ENCODE results near the gene PARD3B. TPM values are rescaled to one million over a fixed set of nuclear protein-coding genes. Genes with fewer than 3 reads are reported as not detected.

Gene PARD3B
- total and polyA plus RNA-seq, 2 of the 8 experiments (the other 6 are each of a cell fraction or from before 2014, with no cell fraction given), result 1.2 to 5.7 TPM

DNA sequence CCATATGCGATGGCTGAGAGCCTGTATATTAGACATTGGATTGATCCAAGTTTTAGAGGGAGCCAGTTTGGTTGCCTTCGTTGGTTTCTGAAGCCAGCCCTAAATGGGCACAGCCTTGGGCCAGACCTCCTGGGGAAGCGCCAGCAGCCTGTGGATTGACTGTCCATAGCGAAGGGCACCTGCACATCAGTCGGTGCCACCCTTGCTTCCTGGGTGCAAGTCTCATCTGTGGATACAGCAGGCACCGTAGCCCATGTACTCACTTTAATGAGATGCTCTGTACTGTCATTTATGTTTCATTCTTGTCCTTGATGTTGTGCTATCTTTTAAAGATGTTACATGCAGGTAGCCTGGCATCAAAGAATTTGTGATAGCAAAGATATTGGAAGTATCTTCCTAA, 600.6 kb downstream of the PARD3B start:
- H2BK5ac ChIP-seq (ENCODE audit: low read depth, low read length), result no peak overlapping the region
- CTCF ChIA-PET (ENCODE audit: partially characterized antibody), result no interaction called here
- no peak overlapping the region for H2AFZ ChIP-seq (ENCODE audit: low read length)

More for the DNA sequence above, 600.6 kb downstream of the PARD3B start:
- H3K56ac ChIP-seq (replicated peaks; ENCODE audit: insufficient read length, low read depth, low read length), result no peak overlapping the region
- no peaks in the 10 kb centered on the region for H4K20me1 ChIP-seq (replicated peaks in 1 of 2; ENCODE audit: control insufficient read depth in 1 of 2, insufficient read depth in 2 of 2, low read length in 2 of 2)
- no peak overlapping the region for H3K9ac ChIP-seq (replicated peaks in 1 of 4; ENCODE audit: extremely low read depth in 1 of 4, low read depth in 3 of 4, low read length in 3 of 4)
- H3K27ac ChIP-seq (ENCODE audit: low read depth, low read length), result no peak overlapping the region
- H3K9me3 ChIP-seq (ENCODE audit: insufficient read depth in 2 of 2, low read depth in 1 of 2, low read length in 1 of 2), result peaks cover 0 to 4% of the 10 kb centered on the region in 2 experiments; a peak in 2 of 4 replicates
- no peak overlapping the region for H4K8ac ChIP-seq (ENCODE audit: extremely low read depth, insufficient read depth, low read length)
- H3K18ac ChIP-seq (ENCODE audit: extremely low read depth, low read length), result no peak overlapping the region
- POLR2A ChIA-PET (ENCODE audit: partially characterized antibody), result no interaction called here
- H4K5ac ChIP-seq (ENCODE audit: insufficient read length, low read depth, low read length), result no peak overlapping the region
- 96% methylated on average over 6 of the region's 6 CpGs; no CpG with 5 or more reads in 1 of the 2 experiments for WGBS, 2 experiments (ENCODE audit: extremely low coverage in 1 of 2, insufficient coverage in 1 of 2, insufficient read length in 1 of 2, insufficient replicate concordance in 2 of 2, low coverage in 1 of 2, low lambda C conversion rate in 2 of 2, missing lambda C conversion rate in 1 of 2)
- H3K79me2 ChIP-seq (ENCODE audit: control insufficient read depth in 1 of 2, insufficient read depth in 2 of 2, low read length in 2 of 2), result no peaks in the 10 kb centered on the region
- H3K27me3 ChIP-seq (replicated peaks in 1 of 4; ENCODE audit: control insufficient read depth in 3 of 4, extremely low read depth in 1 of 4, insufficient read depth in 3 of 4, low read length in 3 of 4), result no peaks in the 10 kb centered on the region
- no peak overlapping the region for H3K14ac ChIP-seq (ENCODE audit: insufficient read length)
- H3K36me3 ChIP-seq (ENCODE audit: control insufficient read depth in 2 of 4, insufficient read depth in 4 of 4, low read length in 3 of 4), result no peaks in the 10 kb centered on the region; a peak in 1 of 8 replicates
- H2BK20ac ChIP-seq (ENCODE audit: low read length), result peak overlapping the region; percentile 44; the same call in 1 of the 2 replicates
- H2AK5ac ChIP-seq (ENCODE audit: low read depth, low read length), result no peak overlapping the region; the same call in 1 of the 2 replicates
- peak overlapping the region; percentile 80 for H4K91ac ChIP-seq (replicated peaks; ENCODE audit: insufficient read length, low read length)
- no peak overlapping the region for H3K4me2 ChIP-seq (ENCODE audit: insufficient read depth in 1 of 2, low read depth in 2 of 2, low read length in 2 of 2)
- no peak overlapping the region for H3K4ac ChIP-seq (replicated peaks; ENCODE audit: insufficient read length, low read depth, low read length)
- no peak overlapping the region for H2BK120ac ChIP-seq (replicated peaks; ENCODE audit: low read depth, low read length)
- DNase-seq (ENCODE audit: low read depth in 1 of 2, low spot score in 2 of 2) (no peak), FAIRE-seq (no peak)
- H3K23me2 ChIP-seq (ENCODE audit: low read depth, low read length), result no peaks in the 10 kb centered on the region
- TF ChIP-seq SIX5 (IDR thresholded peaks at IDR 0.05; ENCODE audit: low read depth, low read length), result no peak
- TF ChIP-seq TBP (IDR thresholded peaks at IDR 0.05; ENCODE audit: low read depth, low read length), result no peak
- TF ChIP-seq, protein P1, sequence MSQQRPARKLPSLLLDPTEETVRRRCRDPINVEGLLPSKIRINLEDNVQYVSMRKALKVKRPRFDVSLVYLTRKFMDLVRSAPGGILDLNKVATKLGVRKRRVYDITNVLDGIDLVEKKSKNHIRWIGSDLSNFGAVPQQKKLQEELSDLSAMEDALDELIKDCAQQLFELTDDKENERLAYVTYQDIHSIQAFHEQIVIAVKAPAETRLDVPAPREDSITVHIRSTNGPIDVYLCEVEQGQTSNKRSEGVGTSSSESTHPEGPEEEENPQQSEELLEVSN (IDR thresholded peaks at IDR 0.05), result no peak
- H3K23ac ChIP-seq (ENCODE audit: insufficient read length), result no peak overlapping the region
- no peak overlapping the region for H3K4me3 ChIP-seq (ENCODE audit: extremely low read depth in 1 of 4, insufficient read depth in 2 of 4, low read depth in 3 of 4, low read length in 4 of 4)
- peaks cover 0 to 2% (median 0%) of the 10 kb centered on the region in 4 experiments; a peak in 1 of 7 replicates for H3K4me1 ChIP-seq (replicated peaks in 1 of 4; ENCODE audit: control insufficient read depth in 3 of 4, insufficient read depth in 4 of 4, low read length in 3 of 4)
- H2BK15ac ChIP-seq (ENCODE audit: low read length), result no peak overlapping the region
- no peaks in the 10 kb centered on the region for H3K79me1 ChIP-seq (ENCODE audit: low read depth, low read length)
- H2BK12ac ChIP-seq (ENCODE audit: low read depth, low read length), result no peak overlapping the region

Measured in H1 (cell line).